Muscle of back (tissue), 13 donors: Measurements from ENCODE around the gene SLC16A2. TPM values are rescaled to one million over a fixed set of nuclear protein-coding genes. Genes with fewer than 3 reads are reported as not detected.

ENCODE experiments used
- DNase-seq, 3 donors: peaks; one replicate each; pipeline versions ENCODE4 v3.0.0 to v3.0.0-alpha.2; 2013
- long read RNA-seq, 9 donors: transcript quantifications; one replicate each; lab custom pipeline, GENCODE V29; 2026
- polyA plus RNA-seq, 10 donors: library from polyadenylated mRNA; unstranded; fragments of 120-200 nt; gene quantifications; one replicate each; pipeline ENCODE4 v1.2.1, GENCODE V29; 2013; ENCODE audit not compliant: insufficient read length in 10 of 10

The SLC16A2 gene
- 10 to 100 TPM; 39.3 to 65.4 (median 48.1) TPM for polyA plus RNA-seq
- long read RNA-seq, donor 1, full-length matches to known transcripts: 17 of 76 reads
- long read RNA-seq, donor 1, partial matches to known transcripts: 59 of 76 reads
- long read RNA-seq, donor 1, other reads (novel, unspliced or antisense): 0 of 76 reads
- long read RNA-seq, donor 2, full-length matches to known transcripts: 9 of 9 reads
- long read RNA-seq, donor 2, partial matches to known transcripts: 0 of 9 reads
- long read RNA-seq, donor 2, other reads (novel, unspliced or antisense): 0 of 9 reads
- long read RNA-seq, donor 3: 0 reads
- long read RNA-seq, donor 4, full-length matches to known transcripts: 8 of 34 reads
- long read RNA-seq, donor 4, partial matches to known transcripts: 26 of 34 reads
- long read RNA-seq, donor 4, other reads (novel, unspliced or antisense): 0 of 34 reads
- long read RNA-seq, donor 5, full-length matches to known transcripts: 16 of 30 reads
- long read RNA-seq, donor 5, partial matches to known transcripts: 14 of 30 reads
- long read RNA-seq, donor 5, other reads (novel, unspliced or antisense): 0 of 30 reads
- long read RNA-seq, donor 6, full-length matches to known transcripts: 15 of 81 reads
- long read RNA-seq, donor 6, partial matches to known transcripts: 66 of 81 reads
- long read RNA-seq, donor 6, other reads (novel, unspliced or antisense): 0 of 81 reads
- long read RNA-seq, donor 7, full-length matches to known transcripts: 8 of 58 reads
- long read RNA-seq, donor 7, partial matches to known transcripts: 50 of 58 reads
- long read RNA-seq, donor 7, other reads (novel, unspliced or antisense): 0 of 58 reads
- long read RNA-seq, donor 8, full-length matches to known transcripts: 4 of 4 reads
- long read RNA-seq, donor 8, partial matches to known transcripts: 0 of 4 reads
- long read RNA-seq, donor 8, other reads (novel, unspliced or antisense): 0 of 4 reads
- long read RNA-seq, donor 9, full-length matches to known transcripts: 4 of 11 reads
- long read RNA-seq, donor 9, partial matches to known transcripts: 7 of 11 reads
- long read RNA-seq, donor 9, other reads (novel, unspliced or antisense): 0 of 11 reads

GRCh38 chrX:74421036-74421739 lies at the start of gene SLC16A2:
Gene SLC16A2, plus strand, starts transcription at chrX:74421493. Its CDS starts 145 bp downstream, at chrX:74421638.
- DNase-seq: peak; percentile 75 to 91 (median 77)

DNA sequence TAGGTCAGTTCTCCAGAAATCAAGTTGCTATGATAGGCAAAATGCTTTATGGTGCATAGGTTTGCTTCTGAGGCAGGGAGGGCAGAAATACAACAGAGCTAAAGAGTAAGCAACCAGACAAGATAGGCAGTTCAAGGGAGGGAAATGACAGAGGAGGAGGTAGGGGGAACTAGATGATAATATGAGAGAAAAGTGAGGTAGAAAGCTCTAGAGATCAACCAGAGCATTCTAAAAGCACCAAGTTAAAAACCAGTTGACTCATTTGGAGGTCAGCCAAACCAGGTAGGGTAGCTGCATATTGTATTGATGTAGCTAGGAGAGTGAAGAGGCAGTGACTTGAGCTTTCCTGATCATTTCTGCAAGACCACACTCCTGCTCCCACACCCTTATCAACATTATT lies 49.0 kb upstream of the SLC16A2 start:
- DNase-seq: no peak

DNA sequence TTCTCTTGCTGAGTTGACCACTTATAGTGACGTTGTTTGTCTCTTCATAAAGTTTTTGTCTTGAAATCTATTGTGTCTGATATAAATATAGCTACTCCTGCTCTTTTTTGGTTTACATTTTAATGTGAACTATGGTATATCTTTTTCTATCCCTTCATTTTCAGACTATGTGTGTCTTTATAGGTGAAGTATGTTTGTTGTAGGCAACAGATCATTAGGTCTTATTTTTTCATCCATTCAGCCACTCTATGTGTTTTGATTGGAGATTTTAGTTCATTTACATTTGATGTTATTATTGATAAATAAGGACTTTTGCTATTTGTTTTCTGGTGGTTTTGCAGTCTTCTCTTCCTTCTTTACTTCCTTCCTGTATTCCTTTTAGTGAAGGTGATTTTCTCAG lies 44.0 kb upstream of the SLC16A2 start:
- no peak for DNase-seq

DNA sequence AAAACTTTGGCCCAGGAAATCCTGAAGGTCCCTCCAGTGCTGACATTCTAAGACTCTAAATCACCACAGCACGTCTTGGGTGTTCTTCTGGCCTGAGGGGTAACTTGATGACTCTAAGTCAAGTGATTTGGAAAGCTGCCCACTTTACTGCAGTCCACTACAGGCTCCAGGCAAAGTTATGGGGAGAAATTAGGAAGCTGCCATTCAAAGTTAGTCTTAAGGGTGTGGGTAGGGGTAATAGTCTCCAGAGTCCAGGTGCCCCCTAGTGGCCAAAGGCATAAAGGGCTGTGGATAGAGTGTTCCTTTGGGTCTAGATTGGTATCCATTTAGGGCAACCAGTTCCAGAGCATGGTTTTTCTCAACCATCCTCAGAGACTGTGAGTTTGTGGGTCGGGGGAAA lies 38.7 kb upstream of the SLC16A2 start:
- DNase-seq: peak; percentile 26 to 39 (median 29)

DNA sequence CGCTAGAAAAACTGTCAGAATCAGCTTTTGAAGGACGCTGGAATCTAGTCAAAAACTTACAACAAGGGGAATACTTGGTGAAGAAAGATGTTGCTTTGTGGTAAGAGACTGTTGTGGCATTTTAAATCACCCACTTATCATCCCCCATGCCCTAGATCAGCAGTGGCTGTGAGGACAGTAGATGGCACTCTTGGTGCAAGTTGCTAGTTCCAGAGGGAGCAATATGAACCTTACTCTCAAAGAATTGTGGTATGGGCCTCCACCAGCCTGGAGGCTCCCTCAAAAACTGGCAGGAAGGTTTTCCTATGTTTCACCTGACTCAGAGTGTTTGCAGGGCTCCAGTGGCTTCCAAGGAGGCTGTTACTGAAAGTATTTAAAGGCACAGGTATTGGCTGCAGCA lies 37.7 kb upstream of the SLC16A2 start:
- DNase-seq: peak; percentile 22 to 51 (median 22)

DNA sequence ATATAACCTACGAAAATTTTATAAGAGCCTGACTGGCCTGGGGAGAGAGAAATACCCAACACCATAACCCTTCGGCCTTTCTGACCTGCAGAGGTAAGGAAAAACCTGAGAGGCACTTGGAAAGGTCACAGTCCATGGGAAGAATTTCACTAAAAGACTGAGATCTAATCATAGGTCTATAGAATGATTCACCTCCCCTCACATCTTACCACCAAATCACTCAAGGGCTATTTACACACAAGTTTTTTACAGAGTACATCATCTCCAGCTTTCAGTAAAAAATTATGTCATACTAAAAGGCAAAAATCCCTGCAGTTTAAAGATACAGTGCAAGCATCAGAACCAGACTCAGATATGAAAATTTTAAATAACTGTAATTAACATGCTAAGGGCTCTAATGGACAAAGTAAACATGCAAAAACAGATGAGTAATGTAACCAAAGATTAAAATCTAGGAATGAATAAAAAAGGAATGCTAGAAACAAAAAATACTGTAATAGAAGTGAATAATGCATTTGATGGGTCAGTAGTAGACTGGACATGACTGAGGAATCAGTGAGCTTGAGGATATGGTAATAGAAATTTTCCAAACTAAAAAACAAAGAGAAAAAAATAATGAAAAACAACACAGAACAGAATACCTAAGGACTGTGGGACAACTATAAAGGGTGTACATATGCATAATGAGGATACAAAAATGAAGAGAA lies 32.1 kb upstream of the SLC16A2 start:
- DNase-seq: no peak

DNA sequence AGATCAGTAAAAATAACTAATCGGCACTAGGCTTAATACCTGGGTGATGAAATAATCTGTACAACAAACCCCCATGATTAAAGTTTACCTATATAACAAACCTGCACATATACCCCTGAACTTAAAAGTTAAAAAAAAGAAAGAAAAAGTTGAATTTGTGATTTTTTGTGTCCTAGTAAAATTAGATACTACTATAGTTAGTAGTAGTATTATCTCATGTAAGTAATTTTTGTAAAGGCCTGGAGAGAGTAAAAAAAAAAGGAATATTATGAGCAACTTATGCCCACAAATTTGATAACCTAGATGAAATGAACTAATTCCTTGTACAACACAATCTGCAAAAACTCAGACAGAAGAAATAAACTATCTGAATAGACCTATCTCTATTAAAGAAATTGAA lies 25.7 kb upstream of the SLC16A2 start:
- DNase-seq: no peak

GRCh38 chrX:74405973-74406489 lies 15.3 kb upstream of the SLC16A2 start:
- DNase-seq: no peak

GRCh38 chrX:74408304-74408703 lies 13.0 kb upstream of the SLC16A2 start:
- no peak for DNase-seq

DNA sequence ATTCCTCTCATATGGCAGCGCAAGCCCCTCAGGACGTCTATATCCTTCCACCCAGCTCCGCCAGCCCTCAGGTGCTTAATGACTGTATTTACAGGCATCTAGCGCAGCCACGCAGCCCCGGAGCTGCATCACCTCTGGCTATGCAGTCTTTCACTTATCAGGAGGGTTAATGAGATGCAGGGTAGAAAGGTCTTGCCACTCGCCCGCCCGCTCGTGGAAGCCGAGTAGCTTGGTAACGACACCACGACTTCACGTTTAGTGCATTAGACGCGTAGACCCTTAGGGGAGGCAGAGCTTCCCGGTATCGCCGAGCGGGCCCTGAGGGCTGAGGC lies 1.5 kb upstream of the SLC16A2 start:
- no peak for DNase-seq

DNA sequence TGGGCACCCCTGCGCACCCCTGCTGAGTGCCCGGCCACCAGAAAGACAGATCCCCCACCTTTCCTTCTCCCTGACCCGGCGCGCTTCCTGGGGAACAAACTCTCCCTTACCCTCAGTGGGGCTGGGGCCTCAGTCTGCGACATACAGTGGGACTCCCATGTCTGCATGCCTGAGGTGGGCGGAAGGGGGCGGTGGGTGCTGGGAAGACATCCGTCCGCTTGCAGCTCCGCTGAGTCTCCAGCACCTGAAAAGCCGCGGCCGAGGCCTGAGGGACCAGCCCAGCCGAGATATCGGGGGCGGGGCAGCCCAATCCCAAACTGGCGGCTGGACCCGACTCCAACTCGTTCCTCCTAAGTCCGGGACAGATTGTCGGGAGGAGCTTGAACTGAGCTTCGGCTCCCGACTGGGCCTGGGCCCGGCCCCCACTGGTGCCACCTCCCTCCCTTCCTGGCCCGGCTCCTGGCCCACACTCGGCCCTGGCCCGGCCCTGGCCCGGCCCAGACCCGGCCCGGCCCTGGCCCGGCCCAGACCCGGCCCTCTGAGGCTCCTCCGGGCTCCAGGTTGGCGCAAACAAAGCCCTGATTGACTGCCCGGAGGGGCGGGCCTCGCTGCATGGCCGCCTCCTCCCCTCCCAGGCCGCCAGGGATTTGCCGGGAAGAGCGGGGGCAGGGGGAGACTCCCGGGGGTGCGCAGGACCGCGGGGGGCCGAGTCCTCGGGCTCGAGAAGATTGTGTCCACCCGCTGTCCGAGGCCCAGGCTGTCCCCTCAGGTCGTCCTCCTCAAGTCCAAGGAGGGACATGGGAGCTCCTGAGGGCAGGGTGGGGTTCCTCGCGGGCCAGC lies 877 bp upstream of the SLC16A2 start:
- peak; percentile 33 to 78 (median 46) for DNase-seq

DNA sequence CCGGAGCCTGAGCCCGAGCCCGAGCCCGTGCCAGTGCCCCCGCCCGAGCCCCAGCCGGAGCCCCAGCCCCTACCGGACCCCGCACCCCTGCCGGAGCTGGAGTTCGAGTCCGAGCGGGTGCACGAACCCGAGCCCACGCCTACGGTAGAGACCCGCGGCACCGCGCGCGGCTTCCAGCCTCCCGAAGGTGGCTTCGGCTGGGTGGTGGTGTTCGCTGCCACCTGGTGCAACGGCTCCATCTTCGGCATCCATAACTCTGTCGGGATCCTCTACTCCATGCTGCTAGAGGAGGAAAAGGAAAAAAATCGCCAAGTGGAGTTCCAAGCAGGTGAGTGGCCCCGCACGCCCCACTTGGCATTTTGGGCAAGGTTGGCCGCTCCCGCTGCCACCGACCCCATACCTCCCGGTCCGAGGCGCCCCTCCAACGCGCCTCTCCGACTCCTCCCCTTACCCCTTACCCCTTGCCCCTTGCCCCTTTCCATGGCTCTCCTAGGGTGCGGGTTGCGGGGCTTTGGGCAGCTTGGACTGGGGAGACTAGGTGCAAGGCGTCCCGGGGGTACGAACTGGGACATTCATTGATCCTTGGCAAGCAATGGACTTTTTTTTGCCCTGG lies 553 bp downstream of the SLC16A2 start:
- DNase-seq: no peak

- peak; percentile 31 to 80 (median 47) for DNase-seq
Measured at GRCh38 chrX:74422576-74423288, 1.4 kb downstream of the SLC16A2 start.

GRCh38 chrX:74423289-74423998 lies 2.2 kb downstream of the SLC16A2 start:
- no peak for DNase-seq

- no peak for DNase-seq
Measured at GRCh38 chrX:74426071-74426470, 4.8 kb downstream of the SLC16A2 start.

- no peak for DNase-seq
Measured at GRCh38 chrX:74426615-74427014, 5.3 kb downstream of the SLC16A2 start.

DNA sequence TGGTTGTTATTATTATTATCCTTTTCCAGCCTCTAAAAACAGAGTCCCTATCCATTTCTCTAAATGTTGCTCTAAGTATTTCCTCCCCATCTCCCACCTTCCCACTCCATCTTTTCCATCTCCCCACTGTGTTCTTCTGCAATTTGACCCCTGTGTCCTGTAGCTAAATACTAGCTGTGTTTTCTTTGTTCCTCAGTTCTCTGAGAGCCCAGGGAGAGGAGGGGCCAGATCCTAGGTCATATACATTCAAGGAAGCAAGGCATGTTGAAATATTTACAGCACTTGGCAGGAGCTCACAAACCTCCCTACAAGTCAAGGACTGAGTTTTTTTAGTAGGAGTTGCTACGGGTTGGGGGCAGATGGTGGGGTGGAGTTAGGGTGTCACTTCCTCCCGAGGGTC lies 10.5 kb downstream of the SLC16A2 start:
- no peak for DNase-seq

DNA sequence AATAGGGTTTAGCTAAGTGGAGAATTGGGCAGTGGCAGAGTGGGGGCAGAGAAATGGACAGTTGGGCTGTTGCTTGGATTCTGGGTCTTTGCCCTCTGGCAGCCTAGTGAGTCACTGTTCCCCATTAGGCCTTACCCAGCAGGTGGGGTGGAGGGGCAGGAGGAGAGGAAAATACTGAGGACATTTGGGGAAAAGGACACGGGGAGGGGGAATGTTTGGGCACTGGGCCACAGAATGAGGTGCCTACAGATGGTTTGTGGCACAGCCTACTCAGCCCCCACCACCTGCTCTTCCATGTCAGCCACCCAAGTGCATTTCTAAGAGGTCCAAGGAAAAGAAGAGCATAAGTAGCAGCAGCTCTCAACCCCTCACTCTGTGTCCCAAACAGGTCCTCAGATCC lies 13.0 kb downstream of the SLC16A2 start:
- no peak for DNase-seq
